Ishikawa (cell line): Measurements from ENCODE around the gene DISP3.

Experiments used
- CEBPB ChIP-seq: IDR thresholded peaks from 2 replicates; pipeline ENCODE4 v1.6.1; 2012
- CREB1 ChIP-seq: IDR thresholded peaks from 2 replicates; pipeline ENCODE4 v1.6.1; 2012; ENCODE audit warnings: low read depth
- EP300 ChIP-seq: IDR thresholded peaks from 2 replicates; pipeline ENCODE4 v1.6.1; 2012; ENCODE audit warnings: borderline replicate concordance
- FOXM1 ChIP-seq: IDR thresholded peaks from 2 replicates; pipeline ENCODE4 v1.6.1; 2012; ENCODE audit warnings: low read depth, borderline replicate concordance
- MAX ChIP-seq: IDR thresholded peaks from 2 replicates; pipeline ENCODE4 v1.6.1; 2012
- RAD21 ChIP-seq: IDR thresholded peaks from 2 replicates; pipeline ENCODE4 v1.6.1; 2012; ENCODE audit warnings: low read depth
- REST ChIP-seq: IDR thresholded peaks from 2 replicates; pipeline ENCODE4 v1.6.1; 2012; ENCODE audit warnings: low read depth, mild to moderate bottlenecking
- TAF1 ChIP-seq: IDR thresholded peaks from 2 replicates; pipeline ENCODE4 v1.6.1; 2012; ENCODE audit warnings: low read depth, mild to moderate bottlenecking
- TEAD4 ChIP-seq: IDR thresholded peaks from 2 replicates; pipeline ENCODE4 v1.6.1; 2012
- YY1 ChIP-seq: IDR thresholded peaks from 2 replicates; pipeline ENCODE4 v1.6.1; 2012; ENCODE audit warnings: low read depth
- ZBTB7A ChIP-seq: IDR thresholded peaks from 2 replicates; pipeline ENCODE4 v1.6.1; 2012; ENCODE audit warnings: low read depth

- TF ChIP-seq TAF1 (no peak), CREB1 (no peak), RAD21 (no peak), REST (no peak), ZBTB7A (no peak), EP300 (no peak), YY1 (no peak), TEAD4 (no peak), CEBPB (no peak), FOXM1 (no peak), MAX (no peak)
Observed at GRCh38 chr1:11488201-11488770, 9.3 kb downstream of the DISP3 start.
